ENCODE data around the gene CUL9.

The CUL9 gene

DNA sequence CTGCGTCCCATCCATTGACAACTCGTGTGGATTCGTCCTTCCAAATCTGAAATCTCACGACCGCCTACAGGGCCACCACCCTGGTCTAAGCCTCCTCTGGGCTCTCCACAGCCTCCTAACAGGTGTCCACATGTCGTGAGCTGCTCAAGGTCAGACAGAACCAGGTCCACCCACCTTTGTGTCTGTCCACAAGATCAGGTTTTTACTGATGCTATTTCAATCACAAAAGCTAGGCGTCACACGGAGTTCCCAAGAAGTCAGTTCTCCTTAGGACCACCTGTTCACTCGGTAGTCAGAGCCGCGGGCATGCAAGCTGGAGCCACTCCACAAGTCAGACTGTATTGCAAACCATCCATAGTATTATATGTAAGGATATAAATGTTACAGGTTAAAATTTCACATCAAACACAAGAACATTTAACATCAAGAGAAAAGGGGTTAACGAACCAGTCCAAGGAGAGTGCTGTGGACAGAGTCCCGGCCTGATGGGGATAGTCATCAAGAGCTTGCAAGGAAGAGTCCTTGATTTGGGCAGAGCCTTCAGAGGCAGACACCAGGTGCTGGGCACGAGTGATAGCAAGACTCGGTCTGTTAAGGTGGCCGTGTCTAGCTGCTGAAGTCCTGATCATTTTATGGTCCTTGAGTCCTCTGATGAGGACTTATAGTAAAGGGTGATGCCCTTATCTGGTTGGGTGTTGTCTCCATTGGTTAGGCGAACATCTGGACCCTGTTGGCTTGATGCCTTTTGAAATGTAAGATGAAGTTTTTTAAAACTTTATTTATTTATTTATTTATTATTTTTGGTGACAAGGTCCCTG lies 48.0 kb downstream of the CUL9 start:
- DNase-seq = no peak

DNA sequence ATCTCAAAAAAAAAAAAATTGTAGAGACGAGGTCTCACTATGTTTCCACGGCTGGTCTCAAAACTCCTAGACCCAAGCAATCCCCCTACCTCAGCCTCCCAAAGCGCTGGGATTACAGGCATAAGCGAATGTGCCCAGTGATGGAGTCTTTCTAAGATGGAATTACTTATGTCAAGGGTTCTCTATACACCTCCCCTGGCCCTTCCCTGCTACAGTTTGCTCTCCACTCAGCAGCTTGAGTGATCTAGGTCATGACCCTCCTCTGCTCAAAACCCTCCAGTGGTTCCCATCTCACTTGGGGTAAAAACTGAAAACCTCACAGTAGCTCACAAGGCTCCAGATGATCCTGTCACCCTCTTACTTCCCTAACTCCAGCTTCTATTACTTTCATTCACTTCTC lies 49.1 kb downstream of the CUL9 start:
- DNase-seq = no peak

DNA sequence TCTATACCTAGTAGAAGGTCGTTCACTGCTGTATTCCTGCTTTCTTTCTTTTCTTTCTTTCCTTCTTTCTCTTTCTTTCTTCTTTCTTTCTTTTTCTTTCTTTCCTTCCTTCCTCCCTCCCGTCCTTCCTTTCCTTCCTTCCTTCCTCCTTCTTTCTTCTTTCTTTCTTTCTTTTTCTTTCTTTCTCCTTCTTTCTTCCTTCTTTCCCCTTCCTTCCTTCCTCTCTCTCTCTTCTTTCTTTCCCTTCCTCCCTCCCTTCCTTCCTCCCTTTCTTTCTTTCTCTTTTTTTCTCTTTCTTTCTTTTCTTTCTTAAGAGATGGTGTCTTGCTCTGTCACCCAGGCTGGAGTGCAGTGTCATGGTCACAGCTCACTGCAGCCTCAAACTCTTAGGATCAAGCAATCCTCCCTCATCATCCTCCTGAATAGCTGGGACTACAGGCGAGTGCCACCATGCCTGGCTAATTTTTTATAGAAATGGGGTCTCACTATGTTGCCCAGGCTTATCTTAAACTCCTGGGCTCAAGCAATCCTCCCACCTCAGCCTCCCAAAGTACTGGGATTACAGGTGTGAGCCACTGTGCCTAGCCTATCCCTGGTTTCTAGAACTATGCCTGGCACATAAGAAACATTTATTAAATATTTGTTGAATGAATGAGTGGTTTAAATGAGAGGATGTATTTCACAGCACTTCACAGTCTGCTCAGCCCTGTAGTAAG lies 49.9 kb downstream of the CUL9 start:
- no peak for DNase-seq

DNA sequence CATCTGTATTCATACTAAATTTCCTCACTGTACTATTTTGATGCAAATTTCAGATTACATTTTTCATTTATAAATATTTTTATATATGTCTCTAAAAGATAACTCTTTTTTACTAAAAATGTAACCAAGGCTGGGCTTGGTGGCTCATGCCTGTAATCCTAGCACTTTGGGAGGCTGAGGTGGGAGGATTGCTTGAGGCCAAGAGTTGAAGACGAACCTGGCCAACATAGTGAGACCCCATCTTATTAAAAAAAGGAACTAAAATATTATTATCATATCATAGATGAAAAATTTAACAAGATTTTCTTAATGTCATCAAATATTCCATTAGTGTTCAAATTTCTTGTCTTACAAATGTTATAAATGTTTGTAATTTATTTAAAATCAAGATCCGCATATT lies 53.8 kb downstream of the CUL9 start:
- no peak for DNase-seq

DNA sequence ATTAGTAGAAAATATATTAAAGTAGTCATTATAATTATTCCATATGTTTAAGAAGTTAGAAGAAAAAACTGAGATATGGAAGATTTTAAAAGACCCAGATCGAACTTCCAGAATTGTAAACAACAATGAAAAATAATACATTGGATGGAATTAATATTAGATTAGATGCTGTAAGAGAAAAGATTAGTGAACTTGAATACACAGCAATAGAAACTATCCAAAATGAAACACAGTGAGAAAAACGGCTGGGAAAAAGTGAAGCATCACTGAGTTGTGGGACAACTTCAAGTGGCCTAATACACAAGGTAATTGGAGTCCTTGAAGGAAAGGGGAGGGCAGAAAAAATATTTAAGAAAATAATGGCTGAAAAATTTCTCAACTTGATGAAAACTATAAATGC lies 57.1 kb downstream of the CUL9 start:
- no peak for DNase-seq

DNA sequence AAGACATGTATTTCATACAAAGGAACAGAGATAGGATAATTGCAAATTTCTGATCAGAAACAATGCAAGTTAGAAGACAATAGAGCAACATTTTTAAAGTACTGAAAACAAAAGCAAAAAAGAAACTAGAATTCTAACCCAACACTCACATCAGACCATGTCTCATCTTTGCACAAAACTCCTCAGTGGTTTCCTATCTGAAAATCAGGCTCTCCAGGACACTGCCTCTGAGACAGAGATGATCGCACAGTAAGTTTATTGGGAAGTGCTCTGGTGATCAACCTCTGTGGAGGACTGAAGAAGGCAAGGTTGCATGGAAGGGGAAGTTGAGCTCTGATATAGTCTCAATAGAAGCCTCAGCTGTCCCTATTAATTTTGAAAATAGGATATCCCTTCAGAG lies 59.0 kb downstream of the CUL9 start:
- DNase-seq = no peak

DNA sequence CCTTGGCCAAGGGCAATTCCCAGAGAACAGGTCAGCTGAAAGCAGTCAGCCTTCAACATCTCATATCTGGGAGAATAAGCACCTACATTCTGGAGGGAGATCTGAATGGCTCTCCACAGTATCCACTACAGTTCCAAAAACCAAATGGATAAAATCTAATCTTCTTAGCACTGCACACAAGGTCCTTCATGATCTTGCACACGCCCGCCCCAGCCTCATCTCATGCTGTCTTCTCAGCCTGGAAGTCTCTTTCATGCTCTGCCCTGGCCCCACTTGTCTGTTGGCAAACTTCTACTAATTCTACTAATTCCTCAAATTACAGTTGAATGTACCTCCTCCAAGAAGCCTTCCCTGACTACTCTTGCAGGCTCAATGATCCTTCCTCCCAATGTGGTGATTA lies 59.5 kb downstream of the CUL9 start:
- no peak for DNase-seq

DNA sequence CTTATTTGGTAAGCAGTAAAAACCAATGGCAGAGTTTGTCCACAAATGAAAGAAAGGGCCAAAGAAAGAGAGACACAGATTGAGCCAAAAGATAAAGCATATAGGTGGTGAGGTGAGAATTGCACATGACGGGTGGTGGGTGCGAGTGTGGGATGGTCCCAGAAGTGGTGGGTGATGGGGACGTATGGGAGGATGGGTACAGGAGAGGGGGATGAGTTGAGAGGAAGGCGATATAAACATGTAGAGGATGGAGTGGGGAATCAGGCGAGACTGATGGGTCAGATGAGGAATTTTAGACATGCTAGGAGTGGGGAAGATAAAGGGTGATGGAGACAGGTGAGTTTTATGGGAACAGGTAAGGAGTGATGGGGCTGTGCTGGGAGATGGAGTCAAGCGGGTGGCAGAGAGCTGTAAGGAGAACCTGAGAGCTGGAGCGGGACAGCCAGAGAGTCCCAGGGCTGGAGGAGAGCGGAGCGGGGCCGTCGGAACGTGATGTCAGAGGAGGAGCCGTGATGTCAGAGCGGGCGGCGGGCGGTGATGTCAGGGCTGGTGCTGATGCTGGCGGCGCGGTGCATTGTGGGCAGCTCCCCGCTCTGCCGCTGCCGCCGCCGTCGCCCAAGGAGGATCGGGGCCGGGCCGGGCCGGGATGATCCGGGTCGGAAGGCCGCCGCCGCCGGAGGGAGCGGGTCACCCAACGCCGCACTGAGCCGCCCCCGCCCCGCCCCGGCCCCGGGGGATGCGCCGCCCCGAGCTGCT lies 61.1 kb downstream of the CUL9 start, which contains the start of gene TTBK1:
TTBK1 (plus strand) TSS at position 574 of the 756 bp plus-strand sequence. CDS start 3,180 bp downstream, outside the sequence.
- DNase-seq = no peak

DNA sequence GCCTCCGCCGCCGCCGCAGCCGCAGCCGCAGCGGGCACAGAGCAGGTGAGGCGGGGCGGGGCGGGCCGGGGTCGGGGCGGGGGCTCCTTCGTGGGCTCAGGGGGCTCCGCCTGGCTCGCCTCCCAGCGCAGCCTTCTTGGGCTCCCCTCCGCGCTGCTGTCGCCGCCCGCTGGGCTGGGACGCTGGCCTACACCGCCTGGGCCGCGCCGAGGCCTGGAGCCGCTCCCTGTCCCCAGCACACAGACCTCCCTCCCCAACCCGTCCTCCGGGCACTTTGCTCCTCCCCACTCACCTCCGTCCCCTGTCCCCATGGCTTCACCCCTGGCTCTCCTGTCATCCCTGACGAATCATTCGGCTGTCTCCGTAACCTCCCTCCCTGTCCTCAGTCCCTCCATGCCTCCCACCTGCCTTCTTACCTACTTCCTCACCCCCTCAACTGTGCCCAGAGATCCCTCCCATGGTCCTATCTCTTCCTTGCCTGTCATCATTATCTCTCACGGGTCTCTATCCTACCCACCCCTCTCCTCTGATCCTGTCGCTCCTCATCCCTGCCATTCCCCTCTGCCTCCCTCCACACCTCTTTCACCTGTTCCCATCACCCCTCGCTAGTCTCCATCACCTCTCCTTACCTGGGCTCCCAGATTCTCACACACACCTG lies 61.8 kb downstream of the CUL9 start:
- DNase-seq = no peak

DNA sequence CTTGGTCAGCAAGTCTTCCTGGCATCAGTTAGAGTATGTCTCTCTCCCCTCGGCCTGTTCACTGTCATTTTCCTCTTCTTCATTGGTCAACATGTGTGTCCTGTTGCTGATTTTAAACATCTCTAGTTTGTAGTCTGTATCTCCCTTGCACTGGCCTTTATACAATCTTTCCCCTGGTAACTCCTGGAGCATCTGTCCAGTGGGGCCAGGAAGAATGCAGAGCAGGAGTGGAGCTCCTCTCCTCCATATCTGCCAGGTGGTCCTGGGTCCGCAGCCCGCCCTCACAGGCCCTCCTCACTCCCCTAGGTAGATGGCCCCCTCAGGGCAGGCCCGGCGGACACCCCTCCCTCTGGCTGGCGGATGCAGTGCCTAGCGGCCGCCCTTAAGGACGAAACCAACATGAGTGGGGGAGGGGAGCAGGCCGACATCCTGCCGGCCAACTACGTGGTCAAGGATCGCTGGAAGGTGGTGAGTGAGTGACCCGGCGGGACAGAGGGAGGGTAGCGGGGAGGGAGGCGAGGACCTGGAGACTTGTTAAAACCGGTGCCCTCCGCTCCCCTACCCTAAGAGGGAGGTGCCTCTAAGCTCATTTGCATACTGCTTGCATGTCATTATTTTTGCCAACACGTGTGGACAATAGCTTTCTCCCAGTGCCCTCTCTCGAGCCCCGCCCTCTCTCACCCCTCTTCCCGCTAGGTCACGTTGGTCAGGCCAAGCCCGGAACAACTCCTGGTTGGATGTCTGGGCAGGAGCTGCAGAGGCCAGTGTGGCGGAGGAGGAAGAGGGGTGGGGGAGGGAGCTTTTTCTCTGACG lies 64.5 kb downstream of the CUL9 start:
- DNase-seq = no peak

DNA sequence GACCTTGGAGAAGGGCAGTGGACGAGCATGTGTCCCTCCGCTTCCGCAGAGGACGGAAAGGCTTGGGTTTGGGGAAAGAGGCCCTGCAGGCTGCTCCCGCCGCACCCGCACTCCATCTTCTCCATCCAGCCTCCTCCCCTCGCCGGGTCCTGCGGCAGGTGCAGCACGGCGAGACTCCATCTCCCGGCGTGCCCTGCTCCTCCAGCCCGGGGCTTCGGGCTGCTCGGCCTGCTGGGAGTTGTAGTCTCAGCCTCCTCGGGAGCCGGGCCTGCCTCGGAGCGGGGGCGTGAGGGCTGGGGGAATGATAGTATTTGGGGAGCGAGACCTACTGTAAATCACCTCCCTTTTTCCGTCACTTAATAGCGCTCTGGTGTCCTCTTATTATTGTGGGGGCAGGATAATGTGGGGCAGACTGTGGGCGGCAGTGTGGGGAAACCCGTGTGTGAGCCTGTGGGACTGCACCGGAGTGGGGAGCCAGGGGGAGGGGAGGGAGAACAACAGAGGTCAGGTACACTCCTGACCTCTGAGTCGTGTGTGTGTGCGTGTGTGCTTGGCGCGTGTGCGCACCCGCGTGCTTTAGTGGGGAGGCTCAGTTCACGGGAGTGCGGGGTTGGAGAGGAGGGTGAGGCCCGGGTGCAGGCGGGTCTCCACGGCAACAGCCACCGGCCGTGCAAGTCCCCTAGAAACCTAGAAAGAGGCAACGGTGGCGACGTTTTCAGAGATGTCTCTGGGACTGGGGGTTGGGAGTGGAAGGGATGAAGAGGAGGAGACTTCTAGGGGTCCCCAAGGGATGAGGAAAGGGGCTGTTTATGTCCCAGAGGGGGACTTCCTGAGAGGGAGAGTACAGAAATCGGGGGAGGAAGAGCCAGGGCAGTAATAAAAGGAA lies 65.4 kb downstream of the CUL9 start:
- peak; percentile 41 for DNase-seq

DNA sequence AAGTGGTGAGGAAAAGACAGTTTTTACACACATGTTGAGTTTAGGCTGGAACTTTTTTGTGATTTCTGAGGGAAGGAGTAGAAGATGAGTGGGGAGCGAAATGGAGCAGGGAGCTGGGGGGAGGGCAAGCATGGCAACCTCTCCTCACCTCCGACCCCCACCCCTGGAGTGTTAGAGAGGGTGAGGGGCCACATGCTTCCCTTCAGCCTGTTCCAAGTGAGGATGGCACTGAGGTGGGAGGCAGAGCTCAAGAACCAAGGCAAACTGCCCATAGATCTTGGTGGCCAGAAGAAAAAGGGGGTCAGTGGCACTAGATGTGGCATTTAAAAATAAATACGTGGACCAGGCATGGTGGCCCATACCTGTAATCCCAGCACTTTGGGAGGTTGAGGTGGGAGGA lies 66.1 kb downstream of the CUL9 start:
- no peak for DNase-seq

DNA sequence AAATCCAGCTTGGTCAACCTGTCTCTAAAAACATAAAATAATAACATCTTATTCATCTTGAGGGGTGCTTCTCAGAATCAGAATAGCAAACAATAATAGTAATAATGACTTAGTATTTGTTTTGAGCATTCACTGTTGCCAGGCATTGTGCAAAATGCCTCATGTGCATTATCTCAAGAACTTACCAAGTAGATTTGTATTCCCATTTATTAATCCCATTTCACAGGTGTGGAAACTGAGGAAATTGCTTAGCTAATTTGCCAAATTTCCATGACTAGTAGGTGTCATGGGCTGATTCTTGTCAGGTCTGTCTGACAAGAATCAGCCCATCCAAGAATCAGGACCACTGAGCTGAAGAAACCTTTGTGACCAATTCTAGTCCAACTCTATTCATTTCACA lies 66.8 kb downstream of the CUL9 start:
- no peak for DNase-seq

DNA sequence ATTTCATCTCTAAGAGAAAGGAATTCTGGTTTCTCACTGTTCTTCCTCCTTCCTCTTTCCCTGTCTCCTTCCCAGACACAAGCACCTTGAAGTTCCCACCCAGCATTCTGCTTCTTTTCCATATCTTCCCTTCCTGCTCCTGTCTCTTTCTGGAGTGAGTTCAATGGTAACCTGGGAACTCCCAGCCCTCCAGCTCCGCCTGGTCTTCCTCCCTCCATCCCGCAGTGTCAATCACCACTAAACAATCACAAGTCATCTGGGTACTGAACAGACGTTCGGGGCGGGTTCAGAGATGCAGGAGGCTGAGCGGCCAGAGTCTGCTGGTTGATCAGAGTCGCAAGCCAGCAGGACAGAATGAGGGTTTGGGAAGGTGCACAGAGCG lies 69.0 kb downstream of the CUL9 start:
- no peak for DNase-seq

DNA sequence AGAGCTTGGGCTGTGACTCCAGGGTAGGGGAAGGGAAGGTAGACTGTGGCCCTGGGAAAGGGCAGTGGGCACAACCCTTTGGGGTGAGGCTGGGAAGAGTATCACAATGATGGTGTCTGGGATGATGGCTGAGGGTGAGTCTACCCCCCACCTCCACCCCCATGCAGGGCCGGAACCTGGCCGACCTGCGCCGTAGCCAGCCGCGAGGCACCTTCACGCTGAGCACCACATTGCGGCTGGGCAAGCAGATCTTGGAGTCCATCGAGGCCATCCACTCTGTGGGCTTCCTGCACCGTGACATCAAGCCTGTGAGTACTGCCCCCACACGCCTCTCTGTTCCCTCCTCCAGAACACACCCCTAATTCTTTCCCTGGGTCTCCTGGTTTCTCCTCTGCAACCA lies 71.4 kb downstream of the CUL9 start:
- DNase-seq = no peak

DNA sequence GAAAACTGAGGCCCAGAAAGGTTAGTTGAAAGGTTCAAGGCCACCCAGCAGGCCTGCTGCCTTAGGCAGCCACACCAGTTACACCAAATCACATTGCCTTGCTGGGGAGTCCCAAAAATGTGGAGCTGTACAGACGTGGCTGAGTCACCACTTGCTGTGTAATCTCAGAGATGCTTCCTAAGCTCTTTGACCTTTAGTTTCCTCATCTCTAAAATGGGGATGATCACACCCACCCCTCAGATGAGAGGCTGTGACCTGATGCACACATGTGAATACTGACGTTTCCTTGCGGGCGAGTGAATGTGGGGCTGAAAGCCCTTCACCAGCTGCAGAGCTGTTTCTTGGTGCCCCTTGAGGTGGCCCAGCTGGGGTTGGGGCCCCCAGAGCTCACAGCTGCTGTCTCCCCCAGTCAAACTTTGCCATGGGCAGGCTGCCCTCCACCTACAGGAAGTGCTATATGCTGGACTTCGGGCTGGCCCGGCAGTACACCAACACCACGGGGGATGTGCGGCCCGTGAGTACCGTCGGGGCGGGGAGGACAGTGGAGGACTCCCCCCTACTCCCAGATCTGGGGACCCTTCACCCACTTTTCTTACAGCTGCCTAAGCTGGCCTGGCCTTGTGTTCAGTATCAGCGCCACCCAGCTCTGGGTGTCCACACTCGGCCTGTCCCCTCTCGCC lies 72.3 kb downstream of the CUL9 start:
- DNase-seq = no peak

DNA sequence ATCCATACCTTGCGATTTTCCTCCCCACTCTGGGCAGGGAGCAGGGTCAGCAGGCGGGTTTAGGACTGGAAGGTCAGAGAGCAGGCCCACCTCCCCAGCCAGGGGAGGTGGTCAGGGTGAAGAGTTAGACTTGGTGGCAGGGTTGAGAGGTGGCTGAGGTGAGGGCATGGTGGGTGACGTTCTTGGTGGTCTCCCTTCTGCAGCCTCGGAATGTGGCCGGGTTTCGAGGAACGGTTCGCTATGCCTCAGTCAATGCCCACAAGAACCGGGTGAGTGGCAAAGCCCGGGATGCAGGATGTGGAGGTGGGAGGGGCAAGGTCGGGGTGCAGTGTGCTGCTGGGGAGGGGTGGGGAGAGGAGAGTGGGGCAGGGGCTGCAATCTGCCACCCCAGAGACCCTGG lies 72.8 kb downstream of the CUL9 start:
- DNase-seq = no peak

DNA sequence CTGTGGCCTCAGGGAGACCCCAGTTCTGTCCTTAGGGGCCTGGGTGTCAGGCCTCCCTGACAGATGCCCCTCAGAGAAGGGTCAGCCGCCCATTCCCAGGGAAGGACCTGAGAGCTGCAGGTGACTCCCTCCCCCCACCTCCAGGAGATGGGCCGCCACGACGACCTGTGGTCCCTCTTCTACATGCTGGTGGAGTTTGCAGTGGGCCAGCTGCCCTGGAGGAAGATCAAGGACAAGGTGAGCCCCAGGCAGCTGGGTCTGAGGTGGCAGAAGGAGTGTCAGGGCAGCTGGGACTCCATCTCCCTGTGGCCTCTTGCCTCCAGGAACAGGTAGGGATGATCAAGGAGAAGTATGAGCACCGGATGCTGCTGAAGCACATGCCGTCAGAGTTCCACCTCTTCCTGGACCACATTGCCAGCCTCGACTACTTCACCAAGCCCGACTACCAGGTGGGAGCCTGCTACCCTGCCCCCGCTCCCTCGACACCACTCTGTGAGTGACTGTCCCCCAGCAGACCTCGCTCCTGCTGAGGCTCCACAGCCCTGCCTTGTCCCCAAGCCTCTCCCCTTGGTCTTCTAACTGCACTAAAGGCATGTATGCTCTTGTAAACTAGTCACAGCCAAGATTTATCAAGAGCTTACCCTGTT lies 73.5 kb downstream of the CUL9 start:
- no peak for DNase-seq

DNA sequence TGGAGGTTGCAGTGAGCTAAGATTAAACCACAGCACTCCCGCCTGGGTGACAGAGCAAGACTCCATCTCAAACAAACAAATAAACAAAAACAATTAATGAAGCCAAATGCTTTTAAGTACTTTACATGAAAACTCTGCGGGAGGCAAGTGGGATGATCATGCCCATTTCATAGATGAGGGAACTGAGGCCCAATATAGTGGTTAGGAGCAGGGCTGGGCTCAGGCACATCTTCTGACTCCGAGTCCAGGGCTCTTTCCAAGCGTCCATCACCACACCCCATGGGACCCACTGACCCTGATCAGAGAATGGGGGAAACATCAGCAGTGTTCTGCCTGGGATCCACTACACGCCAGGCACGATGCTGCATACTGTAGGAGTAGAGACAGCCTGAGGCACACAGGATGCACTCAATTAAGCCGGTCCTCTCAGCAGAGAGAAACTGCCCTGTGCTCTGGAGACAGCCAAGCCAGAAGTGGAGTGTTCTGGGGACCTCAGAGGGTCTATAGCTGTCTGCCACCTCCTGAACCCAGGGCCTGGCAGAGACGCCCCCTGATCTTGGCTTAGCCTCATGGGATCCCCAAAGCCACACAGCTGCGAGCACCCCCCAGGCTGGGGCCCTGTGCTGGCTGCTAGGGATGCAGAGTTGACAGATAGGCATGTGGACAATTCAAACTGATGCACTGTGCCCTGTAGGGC lies 74.8 kb downstream of the CUL9 start:
- DNase-seq = no peak
